ENCODE results near the gene PUDP.

PUDP gene

DNA sequence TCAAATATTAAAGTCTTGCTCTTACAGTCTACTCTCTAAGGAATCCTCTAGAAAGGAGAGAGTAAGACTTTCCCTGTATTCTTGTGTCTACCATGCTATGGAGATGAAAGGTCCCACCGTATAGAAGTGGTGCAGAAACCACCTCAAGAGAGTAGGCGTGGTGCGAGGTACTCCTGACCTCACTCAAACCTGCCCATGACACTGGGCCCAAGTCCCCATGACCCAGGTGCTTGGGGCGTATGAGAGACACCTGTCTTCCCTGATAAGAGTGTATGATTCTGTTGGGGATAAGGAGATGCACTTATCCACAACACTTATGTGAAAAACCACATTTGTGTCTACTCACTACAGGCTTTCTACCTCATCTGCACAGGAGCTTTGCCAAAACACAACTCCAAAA lies 55.4 kb downstream of the PUDP start:
- Histone ChIP-seq H3K4me3 (ENCODE audit: low read depth, low read length) (no peak overlapping the region), H3K36me3 (no peaks in the 10 kb centered on the region), H3K4me1 (no peaks in the 10 kb centered on the region), H3K27me3 (no peaks in the 10 kb centered on the region), H3K9me3 (no peaks in the 10 kb centered on the region)
- DNase-seq: no peak
- TF ChIP-seq, protein P1, sequence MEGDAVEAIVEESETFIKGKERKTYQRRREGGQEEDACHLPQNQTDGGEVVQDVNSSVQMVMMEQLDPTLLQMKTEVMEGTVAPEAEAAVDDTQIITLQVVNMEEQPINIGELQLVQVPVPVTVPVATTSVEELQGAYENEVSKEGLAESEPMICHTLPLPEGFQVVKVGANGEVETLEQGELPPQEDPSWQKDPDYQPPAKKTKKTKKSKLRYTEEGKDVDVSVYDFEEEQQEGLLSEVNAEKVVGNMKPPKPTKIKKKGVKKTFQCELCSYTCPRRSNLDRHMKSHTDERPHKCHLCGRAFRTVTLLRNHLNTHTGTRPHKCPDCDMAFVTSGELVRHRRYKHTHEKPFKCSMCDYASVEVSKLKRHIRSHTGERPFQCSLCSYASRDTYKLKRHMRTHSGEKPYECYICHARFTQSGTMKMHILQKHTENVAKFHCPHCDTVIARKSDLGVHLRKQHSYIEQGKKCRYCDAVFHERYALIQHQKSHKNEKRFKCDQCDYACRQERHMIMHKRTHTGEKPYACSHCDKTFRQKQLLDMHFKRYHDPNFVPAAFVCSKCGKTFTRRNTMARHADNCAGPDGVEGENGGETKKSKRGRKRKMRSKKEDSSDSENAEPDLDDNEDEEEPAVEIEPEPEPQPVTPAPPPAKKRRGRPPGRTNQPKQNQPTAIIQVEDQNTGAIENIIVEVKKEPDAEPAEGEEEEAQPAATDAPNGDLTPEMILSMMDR (IDR thresholded peaks at IDR 0.05; ENCODE audit: low read depth, low read length): no peak

DNA sequence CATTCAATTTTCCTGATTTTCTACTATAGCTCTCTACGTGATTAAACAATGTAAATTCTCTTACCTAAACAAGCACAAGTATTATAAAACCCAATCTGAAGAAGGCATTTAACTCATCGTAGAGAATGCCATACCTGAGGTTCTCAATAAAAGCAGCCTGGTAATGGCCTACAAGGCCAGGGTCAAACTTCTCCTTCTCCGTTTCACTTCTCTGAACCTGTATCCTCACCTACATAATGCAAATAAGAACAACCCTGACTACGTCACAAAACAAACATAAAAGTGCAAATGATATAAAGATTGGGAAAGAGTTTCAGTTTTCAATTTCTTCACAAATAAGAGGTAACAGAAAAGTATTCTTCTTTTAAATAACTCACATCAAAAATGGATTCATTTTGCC lies 56.0 kb downstream of the PUDP start:
- H3K4me1 ChIP-seq: no peaks in the 10 kb centered on the region

DNA sequence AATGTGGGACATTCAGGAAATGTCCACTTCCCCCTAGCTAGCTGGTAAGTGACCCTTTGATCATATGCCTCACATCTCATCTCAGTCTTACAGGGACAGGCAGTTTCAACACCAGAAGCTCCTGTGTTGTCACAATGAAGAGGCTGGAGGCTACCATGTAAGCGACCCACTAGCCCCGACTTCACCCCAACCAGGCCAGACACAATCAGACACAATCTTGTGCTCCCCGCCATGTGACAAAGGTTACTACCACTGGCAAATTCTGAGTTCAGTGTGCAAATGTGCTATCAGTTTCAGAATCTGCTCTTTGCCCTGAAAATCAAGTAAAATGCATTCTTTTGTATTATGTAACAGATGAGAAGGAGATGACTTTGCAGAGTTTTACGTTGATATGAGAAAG lies 57.3 kb downstream of the PUDP start:
- Histone ChIP-seq H3K9me3 (no peaks in the 10 kb centered on the region), H3K27me3 (no peaks in the 10 kb centered on the region), H3K4me3 (ENCODE audit: low read depth, low read length) (no peak overlapping the region), H3K4me1 (no peaks in the 10 kb centered on the region), H3K36me3 (no peaks in the 10 kb centered on the region)
- DNase-seq: no peak
- TF ChIP-seq, protein P1 (IDR thresholded peaks at IDR 0.05; ENCODE audit: low read depth, low read length): no peak

More for the DNA sequence above, 56.0 kb downstream of the PUDP start:
- no peaks in the 10 kb centered on the region for H3K36me3 ChIP-seq
- no peak overlapping the region for H3K4me3 ChIP-seq (ENCODE audit: low read depth, low read length)
- H3K9me3 ChIP-seq: no peaks in the 10 kb centered on the region
- H3K27me3 ChIP-seq: no peaks in the 10 kb centered on the region
- TF ChIP-seq, protein P1 (IDR thresholded peaks at IDR 0.05; ENCODE audit: low read depth, low read length): no peak
- DNase-seq: no peak

DNA sequence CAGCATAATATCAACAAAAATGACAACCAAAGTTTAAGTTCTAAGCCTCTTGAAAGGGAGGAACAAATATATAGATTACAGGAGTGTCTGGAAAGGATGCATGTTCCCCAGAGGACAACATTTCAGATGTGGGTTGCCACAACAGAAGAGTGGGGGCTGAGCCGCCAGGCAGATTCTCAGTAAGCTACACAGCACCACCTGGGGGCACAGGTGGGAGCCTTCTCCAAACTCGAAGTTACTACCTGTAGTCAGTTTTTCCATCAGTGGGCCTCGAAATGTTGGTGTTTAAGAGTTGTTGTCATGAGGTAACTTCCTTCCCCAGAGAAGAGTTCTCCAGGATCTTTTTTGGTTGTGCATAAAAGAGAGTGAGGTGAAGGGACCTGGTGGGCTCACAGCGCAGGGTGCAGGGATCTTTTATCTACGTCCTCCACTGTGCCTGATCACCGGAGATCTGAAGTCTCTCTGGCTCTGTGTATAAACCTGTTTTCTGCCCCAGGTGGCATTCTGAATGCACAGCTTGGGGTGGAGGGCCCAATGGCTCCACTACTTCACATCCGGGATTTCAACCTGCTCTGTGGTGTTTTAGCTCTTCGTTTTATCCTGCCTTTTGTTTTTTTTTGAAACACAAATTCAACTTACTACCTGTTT lies 58.9 kb downstream of the PUDP start:
- Histone ChIP-seq H3K4me1 (no peaks in the 10 kb centered on the region), H3K9me3 (no peaks in the 10 kb centered on the region), H3K27me3 (no peaks in the 10 kb centered on the region), H3K4me3 (ENCODE audit: low read depth, low read length) (no peak overlapping the region), H3K36me3 (no peaks in the 10 kb centered on the region)
- TF ChIP-seq, protein P1 (IDR thresholded peaks at IDR 0.05; ENCODE audit: low read depth, low read length): peak; percentile 26; the same call in 1 of the 2 replicates
- peak; percentile 12 for DNase-seq

DNA sequence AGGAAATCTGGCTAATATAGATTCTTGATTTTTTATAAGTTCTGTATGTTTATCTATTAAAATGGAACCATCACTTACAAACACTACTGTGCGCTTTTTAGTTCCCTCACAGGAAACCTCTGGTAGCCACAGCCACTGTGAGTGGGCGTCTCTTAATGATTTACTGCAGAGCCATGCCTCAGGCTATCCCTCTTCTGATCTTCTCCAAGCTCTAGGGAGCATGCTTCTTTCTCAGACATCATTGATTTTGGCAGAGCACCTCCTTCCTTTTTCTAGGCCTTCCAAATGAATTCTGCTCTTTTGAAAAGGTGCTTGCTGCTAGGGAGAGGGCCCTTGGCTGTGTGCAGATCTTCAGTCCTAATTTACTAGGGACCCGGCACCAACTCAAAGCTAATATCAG lies 61.6 kb downstream of the PUDP start:
- H3K4me3 ChIP-seq (ENCODE audit: low read depth, low read length): no peak overlapping the region
- no peaks in the 10 kb centered on the region for H3K4me1 ChIP-seq
- no peak for DNase-seq
- H3K9me3 ChIP-seq: no peaks in the 10 kb centered on the region
- TF ChIP-seq, protein P1 (IDR thresholded peaks at IDR 0.05; ENCODE audit: low read depth, low read length): no peak
- H3K36me3 ChIP-seq: no peaks in the 10 kb centered on the region
- H3K27me3 ChIP-seq: no peaks in the 10 kb centered on the region

DNA sequence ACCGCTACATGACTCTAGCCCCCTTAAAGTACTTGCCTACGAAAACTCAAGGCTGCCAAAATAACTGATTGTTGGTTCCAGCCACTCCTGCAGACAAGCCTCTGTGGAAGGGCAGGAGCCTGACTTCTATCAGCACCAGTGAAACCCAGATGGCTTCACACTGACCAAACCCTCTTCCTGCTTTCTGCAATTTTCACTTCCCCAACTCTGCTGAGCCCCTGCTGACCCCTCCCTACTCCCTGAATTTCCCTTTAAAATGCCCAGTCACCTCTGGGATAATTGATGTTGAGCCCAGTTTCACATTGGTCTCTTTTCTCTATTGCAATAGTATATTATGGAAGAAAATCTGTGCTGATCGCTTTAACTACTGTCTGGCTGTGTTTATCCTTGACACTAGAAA lies 62.1 kb downstream of the PUDP start:
- H3K9me3 ChIP-seq: no peaks in the 10 kb centered on the region
- TF ChIP-seq, protein P1 (IDR thresholded peaks at IDR 0.05; ENCODE audit: low read depth, low read length): no peak

More for the DNA sequence above, 62.1 kb downstream of the PUDP start:
- DNase-seq: no peak
- Histone ChIP-seq H3K27me3 (no peaks in the 10 kb centered on the region), H3K36me3 (no peaks in the 10 kb centered on the region), H3K4me1 (no peaks in the 10 kb centered on the region), H3K4me3 (ENCODE audit: low read depth, low read length) (no peak overlapping the region)
